Hepatocyte (in vitro differentiated cells): ENCODE data around the gene DEFB113. TPM values are rescaled to one million over a fixed set of nuclear protein-coding genes. Genes with fewer than 3 reads are reported as not detected.

Source experiments
- DNase-seq: peaks from one replicate; pipeline ENCODE4 v3.0.0-alpha.2; 2016; ENCODE audit warnings: low spot score
- H2AFZ ChIP-seq: fragments of 200-600 bp; sonication (generic); 2 replicates; pipeline ENCODE4 v1.6.0; 2016; ENCODE audit warnings: antibody characterized with exemption, mild to moderate bottlenecking
- H3K27ac ChIP-seq: fragments of 200-600 bp; sonication (generic); 2 replicates; pipeline ENCODE4 v1.5.1; 2016; ENCODE audit warnings: mild to moderate bottlenecking
- H3K27me3 ChIP-seq: fragments of 200-600 bp; sonication (generic); 2 replicates; pipeline ENCODE4 v1.6.1; 2016
- H3K36me3 ChIP-seq: fragments of 200-600 bp; sonication (generic); replicated peaks from 2 replicates; pipeline ENCODE4 v1.5.1; 2016; ENCODE audit warnings: low read depth; ENCODE audit not compliant: insufficient read depth
- H3K4me1 ChIP-seq: fragments of 200-600 bp; sonication (generic); 2 replicates; pipeline ENCODE4 v1.5.1; 2016; ENCODE audit warnings: mild to moderate bottlenecking, moderate library complexity; ENCODE audit not compliant: insufficient read depth
- H3K4me2 ChIP-seq: fragments of 200-600 bp; sonication (generic); 2 replicates; pipeline ENCODE4 v1.6.0; 2016
- H3K4me3 ChIP-seq: fragments of 200-600 bp; sonication (generic); 2 replicates; pipeline ENCODE4 v1.5.1; 2016; ENCODE audit warnings: mild to moderate bottlenecking
- H3K79me2 ChIP-seq: fragments of 200-600 bp; sonication (generic); 2 replicates; pipeline ENCODE4 v1.6.0; 2017; ENCODE audit warnings: mild to moderate bottlenecking
- H3K9me2 ChIP-seq: fragments of 200-600 bp; sonication (generic); replicated peaks from 2 replicates; pipeline ENCODE4 v1.6.0; 2017; ENCODE audit warnings: mild to moderate bottlenecking; ENCODE audit not compliant: insufficient read depth
- H3K9me3 ChIP-seq: fragments of 200-600 bp; sonication (generic); 2 replicates; pipeline ENCODE4 v1.5.1; 2016; ENCODE audit warnings: low read depth, mild to moderate bottlenecking
- H4K20me1 ChIP-seq: fragments of 200-600 bp; sonication (generic); 2 replicates; pipeline ENCODE4 v1.6.0; 2016; ENCODE audit warnings: mild to moderate bottlenecking; ENCODE audit not compliant: insufficient read depth, poor library complexity, severe bottlenecking
- EZH2 ChIP-seq: fragments of 200-600 bp; sonication (generic); IDR thresholded peaks from 2 replicates; pipeline ENCODE4 v1.6.1; 2016; ENCODE audit warnings: antibody characterized with exemption, mild to moderate bottlenecking, borderline replicate concordance
- EZH2phosphoT487 ChIP-seq: fragments of 200-600 bp; sonication (generic); IDR thresholded peaks from one replicate; pipeline ENCODE4 v1.6.1; 2018; ENCODE audit warnings: antibody characterized with exemption, mild to moderate bottlenecking, low read depth, moderate library complexity; ENCODE audit not compliant: unreplicated experiment, severe bottlenecking
- WGBS: methylation state at CpG from one replicate; pipeline ENCODE4 v1.1.6; 2016; ENCODE audit warnings: low lambda C conversion rate; ENCODE audit errors: missing lambda C conversion rate; 5-methylcytosine and 5-hydroxymethylcytosine counted together
- polyA plus RNA-seq: library from polyadenylated mRNA; unstranded; fragments of >200 nt; fragmentation: Nextera tagmentation; extraction: Ambion mirVana; gene quantifications from 2 replicates; pipeline ENCODE4 v1.2.1, GENCODE V29; 2016
- total RNA-seq: library from RNA; depleted of rRNA; stranded (reverse); fragments of >200 nt; gene quantifications from 2 replicates; pipeline ENCODE4 v1.2.3, GENCODE V29; 2014
- TF ChIP-seq, protein P1 (sequence below): fragments of 200-600 bp; sonication (generic); IDR thresholded peaks from 2 replicates; pipeline ENCODE4 v1.5.1; 2016; ENCODE audit warnings: antibody characterized with exemption, mild to moderate bottlenecking; ENCODE audit not compliant: poor library complexity

Gene DEFB113
- total and polyA plus RNA-seq, 2 experiments from 2014 or later = not detected

DNA sequence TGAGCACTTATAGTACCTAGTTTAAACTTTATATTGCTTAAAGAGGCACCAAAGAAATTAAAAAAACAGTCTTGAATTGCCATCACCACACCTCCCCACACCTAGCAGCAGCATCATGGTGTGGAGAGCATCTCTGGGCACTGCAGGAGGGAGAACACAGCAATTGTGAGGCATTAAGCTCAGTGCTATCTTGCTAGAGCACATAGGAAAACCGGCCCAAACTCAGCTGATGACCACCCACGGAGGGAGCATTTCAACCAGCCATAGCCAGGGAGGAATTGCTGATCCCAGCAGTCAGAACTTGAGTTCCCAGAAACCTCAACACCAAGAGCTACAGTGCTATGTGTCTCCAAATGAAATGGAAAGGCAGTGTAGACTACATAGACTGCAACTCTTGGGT lies 19.5 kb upstream of the DEFB113 start:
- H3K4me3 ChIP-seq = no peak overlapping the region

DNA sequence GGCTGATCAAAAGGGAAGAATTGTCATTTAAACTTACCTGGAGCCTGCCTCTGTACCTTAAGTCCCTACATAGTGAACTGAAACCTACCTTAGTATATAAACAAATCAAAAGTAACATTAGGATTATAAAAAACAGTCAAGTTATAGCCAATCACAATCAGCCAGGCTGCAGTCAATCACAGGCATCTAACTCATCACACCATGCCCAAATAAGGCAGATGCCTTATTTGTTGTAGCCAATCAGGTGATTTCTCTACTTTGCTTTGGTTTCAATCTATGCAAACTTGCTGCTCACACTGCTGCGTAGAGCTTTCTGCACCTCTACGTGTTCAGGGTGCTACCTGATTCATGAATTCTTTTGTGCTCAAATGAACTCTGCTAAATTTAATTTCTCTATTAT lies 18.3 kb upstream of the DEFB113 start:
- WGBS = 91% methylated on average over 2 of the region's 2 CpGs
- TF ChIP-seq EZH2phosphoT487 = no peak
- TF ChIP-seq, protein P1, sequence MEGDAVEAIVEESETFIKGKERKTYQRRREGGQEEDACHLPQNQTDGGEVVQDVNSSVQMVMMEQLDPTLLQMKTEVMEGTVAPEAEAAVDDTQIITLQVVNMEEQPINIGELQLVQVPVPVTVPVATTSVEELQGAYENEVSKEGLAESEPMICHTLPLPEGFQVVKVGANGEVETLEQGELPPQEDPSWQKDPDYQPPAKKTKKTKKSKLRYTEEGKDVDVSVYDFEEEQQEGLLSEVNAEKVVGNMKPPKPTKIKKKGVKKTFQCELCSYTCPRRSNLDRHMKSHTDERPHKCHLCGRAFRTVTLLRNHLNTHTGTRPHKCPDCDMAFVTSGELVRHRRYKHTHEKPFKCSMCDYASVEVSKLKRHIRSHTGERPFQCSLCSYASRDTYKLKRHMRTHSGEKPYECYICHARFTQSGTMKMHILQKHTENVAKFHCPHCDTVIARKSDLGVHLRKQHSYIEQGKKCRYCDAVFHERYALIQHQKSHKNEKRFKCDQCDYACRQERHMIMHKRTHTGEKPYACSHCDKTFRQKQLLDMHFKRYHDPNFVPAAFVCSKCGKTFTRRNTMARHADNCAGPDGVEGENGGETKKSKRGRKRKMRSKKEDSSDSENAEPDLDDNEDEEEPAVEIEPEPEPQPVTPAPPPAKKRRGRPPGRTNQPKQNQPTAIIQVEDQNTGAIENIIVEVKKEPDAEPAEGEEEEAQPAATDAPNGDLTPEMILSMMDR = no peak
- no peaks in the 10 kb centered on the region for H3K4me1 ChIP-seq

More for the DNA sequence above, 19.5 kb upstream of the DEFB113 start:
- H3K4me2 ChIP-seq = no peak overlapping the region
- WGBS = 72% methylated on average over 2 of the region's 2 CpGs
- H4K20me1 ChIP-seq = no peaks in the 10 kb centered on the region
- TF ChIP-seq EZH2phosphoT487 = no peak
- TF ChIP-seq EZH2 = no peak
- TF ChIP-seq, protein P1 = no peak
- no peaks in the 10 kb centered on the region for H3K79me2 ChIP-seq
- H3K9me2 ChIP-seq = no peaks in the 10 kb centered on the region
- no peaks in the 10 kb centered on the region for H3K9me3 ChIP-seq
- no peak for DNase-seq
- no peaks in the 10 kb centered on the region for H3K27me3 ChIP-seq
- H3K4me1 ChIP-seq = no peaks in the 10 kb centered on the region
- no peaks in the 10 kb centered on the region for H3K36me3 ChIP-seq
- H2AFZ ChIP-seq = no peak overlapping the region
- H3K27ac ChIP-seq = no peak overlapping the region

DNA sequence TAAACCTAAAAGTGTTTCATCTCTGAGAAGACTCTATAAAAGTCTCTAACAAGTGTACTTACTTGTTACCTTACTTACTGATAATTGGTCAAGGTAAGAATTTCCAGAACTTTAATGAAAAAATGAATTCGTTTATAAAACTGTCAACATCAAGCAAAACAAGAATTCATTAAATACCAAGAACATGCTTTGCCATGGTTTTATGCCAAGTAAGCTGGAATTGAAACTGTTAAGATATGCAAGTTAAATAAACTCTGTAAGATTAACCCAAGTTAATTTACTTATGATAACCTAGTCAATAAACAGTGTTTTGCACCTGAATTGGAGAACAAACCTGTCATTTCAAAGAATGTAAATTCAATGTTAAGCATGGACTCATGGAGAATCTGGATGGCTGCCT lies 17.1 kb upstream of the DEFB113 start:
- H3K36me3 ChIP-seq = no peaks in the 10 kb centered on the region
- H3K27me3 ChIP-seq = no peaks in the 10 kb centered on the region
- H3K27ac ChIP-seq = no peak overlapping the region
- 74% methylated on average over 1 of the region's 1 CpG for WGBS
- no peak for DNase-seq
- H3K4me1 ChIP-seq = no peaks in the 10 kb centered on the region
- no peak overlapping the region for H3K4me2 ChIP-seq
- no peaks in the 10 kb centered on the region for H3K79me2 ChIP-seq
- H3K4me3 ChIP-seq = no peak overlapping the region
- no peaks in the 10 kb centered on the region for H3K9me2 ChIP-seq
- no peaks in the 10 kb centered on the region for H3K9me3 ChIP-seq
- H4K20me1 ChIP-seq = no peaks in the 10 kb centered on the region
- TF ChIP-seq, protein P1 = no peak
- TF ChIP-seq EZH2 (no peak), EZH2phosphoT487 (no peak)
- no peak overlapping the region for H2AFZ ChIP-seq

More for the DNA sequence above, 18.3 kb upstream of the DEFB113 start:
- Histone ChIP-seq H3K36me3 (no peaks in the 10 kb centered on the region), H3K9me3 (no peaks in the 10 kb centered on the region), H3K4me2 (no peak overlapping the region), H2AFZ (no peak overlapping the region), H3K79me2 (no peaks in the 10 kb centered on the region), H3K4me3 (no peak overlapping the region), H3K27ac (no peak overlapping the region), H4K20me1 (no peaks in the 10 kb centered on the region), H3K27me3 (no peaks in the 10 kb centered on the region), H3K9me2 (no peaks in the 10 kb centered on the region)
- no peak for DNase-seq

DNA sequence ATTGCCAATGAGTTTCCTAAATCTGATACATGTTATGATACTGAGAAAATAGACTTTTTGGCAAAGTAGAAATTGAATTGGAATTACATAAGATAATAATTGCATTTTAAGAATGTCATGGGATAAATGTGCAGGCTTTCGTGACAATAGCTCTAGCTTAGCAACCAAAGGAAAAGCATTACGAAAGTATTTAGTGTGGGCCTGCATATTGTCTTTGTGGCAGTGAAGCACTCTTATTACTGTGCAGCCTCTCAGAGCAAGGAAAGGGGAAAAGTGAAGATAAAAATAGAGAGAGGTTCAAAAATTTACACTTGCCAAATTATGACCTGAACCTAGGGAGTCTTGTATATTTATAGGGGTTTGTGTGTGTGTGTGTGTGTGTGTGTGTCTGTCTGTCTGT lies 12.6 kb upstream of the DEFB113 start:
- H2AFZ ChIP-seq = no peak overlapping the region
- no peaks in the 10 kb centered on the region for H3K4me1 ChIP-seq
- H3K4me3 ChIP-seq = no peak overlapping the region
- H3K79me2 ChIP-seq = no peaks in the 10 kb centered on the region
- no peaks in the 10 kb centered on the region for H3K9me2 ChIP-seq
- TF ChIP-seq EZH2 (no peak), EZH2phosphoT487 (no peak)
- TF ChIP-seq, protein P1 = no peak
- H3K27ac ChIP-seq = no peak overlapping the region
- no peaks in the 10 kb centered on the region for H3K36me3 ChIP-seq
- DNase-seq = no peak
- H3K9me3 ChIP-seq = no peaks in the 10 kb centered on the region
- H4K20me1 ChIP-seq = no peaks in the 10 kb centered on the region
- no peaks in the 10 kb centered on the region for H3K27me3 ChIP-seq
- WGBS = 74% methylated on average over 2 of the region's 2 CpGs
- H3K4me2 ChIP-seq = no peak overlapping the region
